22Rv1 (cell line): Measurements from ENCODE around the gene KCNA5.

Experiments used
- CTCF ChIP-seq: fragments of 450-650 bp; IDR thresholded peaks from 2 replicates; pipeline ENCODE4 v1.5.1; 2017; ENCODE audit warnings: mild to moderate bottlenecking
- ZFX ChIP-seq: fragments of 450-650 bp; IDR thresholded peaks from 2 replicates; pipeline ENCODE4 v1.6.1; 2017; ENCODE audit warnings: antibody characterized with exemption, borderline replicate concordance

GRCh38 chr12:5083955-5084849 lies 40.5 kb downstream of the KCNA5 start:
- TF ChIP-seq CTCF (peak; percentile 88), ZFX (no peak)
